Osteocyte (in vitro differentiated cells): ENCODE measurements around the gene KLHL17. TPM values are rescaled to one million over a fixed set of nuclear protein-coding genes. Genes with fewer than 3 reads are reported as not detected.

ENCODE experiments used
- DNase-seq: peaks from one replicate; pipeline ENCODE4 v3.0.0; 2021; ENCODE audit warnings: mixed read lengths; ENCODE audit not compliant: unreplicated experiment; ENCODE audit errors: extremely low spot score
- H3K27ac Mint-ChIP-seq: one replicate; pipeline ENCODE4 v1.8.0; 2021; ENCODE audit warnings: mild to moderate bottlenecking, mixed read lengths; ENCODE audit not compliant: unreplicated experiment
- H3K27me3 Mint-ChIP-seq: one replicate; pipeline ENCODE4 v1.8.0; 2021; ENCODE audit warnings: mixed read lengths; ENCODE audit not compliant: unreplicated experiment
- H3K36me3 Mint-ChIP-seq: one replicate; pipeline ENCODE4 v1.8.0; 2021; ENCODE audit warnings: mixed read lengths; ENCODE audit not compliant: unreplicated experiment
- H3K4me1 Mint-ChIP-seq: one replicate; pipeline ENCODE4 v1.8.0; 2021; ENCODE audit warnings: mixed read lengths; ENCODE audit not compliant: unreplicated experiment
- H3K4me3 Mint-ChIP-seq: one replicate; pipeline ENCODE4 v1.8.0; 2021; ENCODE audit warnings: mild to moderate bottlenecking, moderate library complexity, mixed read lengths; ENCODE audit not compliant: unreplicated experiment
- H3K9me3 Mint-ChIP-seq: one replicate; pipeline ENCODE4 v1.8.0; 2021; ENCODE audit warnings: mixed read lengths; ENCODE audit not compliant: unreplicated experiment
- CTCF ChIP-seq: fragments of 200-600 bp; sonication (generic); IDR thresholded peaks from 2 replicates; pipeline ENCODE4 v1.5.0; 2021; ENCODE audit warnings: antibody characterized with exemption, mild to moderate bottlenecking, moderate library complexity
- total RNA-seq: library from RNA; stranded (reverse); gene quantifications from 2 replicates; pipeline ENCODE4 v1.2.1, GENCODE V29; 2021

Gene KLHL17
- total RNA-seq, 1 donor from 2014 or later = 31.7 TPM

GRCh38 chr1:963746-964525, 3.6 kb downstream of the KLHL17 start:
- no peak for DNase-seq
- Mint-ChIP-seq H3K4me1 (no peaks in the 10 kb centered on the region), H3K36me3 (peaks cover 2% of the 10 kb centered on the region), H3K9me3 (no peaks in the 10 kb centered on the region), H3K27ac (no peak overlapping the region), H3K4me3 (no peak overlapping the region), H3K27me3 (no peaks in the 10 kb centered on the region)
- no peak for TF ChIP-seq CTCF

GRCh38 chr1:964691-965525, 4.5 kb downstream of the KLHL17 start:
- no peak overlapping the region for H3K4me3 Mint-ChIP-seq
- no peaks in the 10 kb centered on the region for H3K27me3 Mint-ChIP-seq
- H3K27ac Mint-ChIP-seq = no peak overlapping the region
- TF ChIP-seq CTCF = no peak
- DNase-seq = no peak
- no peaks in the 10 kb centered on the region for H3K4me1 Mint-ChIP-seq
- H3K36me3 Mint-ChIP-seq = peaks cover 2% of the 10 kb centered on the region
- no peaks in the 10 kb centered on the region for H3K9me3 Mint-ChIP-seq

GRCh38 chr1:965526-966134, 5.2 kb downstream of the KLHL17 start:
- TF ChIP-seq CTCF = no peak
- Mint-ChIP-seq H3K27me3 (no peaks in the 10 kb centered on the region), H3K4me1 (no peaks in the 10 kb centered on the region), H3K9me3 (no peaks in the 10 kb centered on the region), H3K4me3 (no peak overlapping the region), H3K27ac (no peak overlapping the region), H3K36me3 (peaks cover 2% of the 10 kb centered on the region)
- no peak for DNase-seq

- Mint-ChIP-seq H3K27ac (no peak within 1 kb of the TSS), H3K4me1 (no peaks in the 10 kb centered on the region), H3K27me3 (no peaks in the 10 kb centered on the region), H3K4me3 (peak within 1 kb of the TSS; percentile 75), H3K9me3 (no peaks in the 10 kb centered on the region), H3K36me3 (peaks cover 2% of the 10 kb centered on the region)
- no peak for DNase-seq
- no peak for TF ChIP-seq CTCF
These were observed 5.8 kb downstream of the KLHL17 start, which contains the start of gene PLEKHN1 for GRCh38 chr1:966135-966703. TSS of gene PLEKHN1 (plus strand) at chr1:966482. CDS start at chr1:966532, 50 bp downstream.
